K562 treated with DMSO at 1 percent for 12 hours (cell line): ENCODE measurements around the gene PABPC4L. TPM values are rescaled to one million over a fixed set of nuclear protein-coding genes. Genes with fewer than 3 reads are reported as not detected.

Experiments used
- total RNA-seq: library from RNA; unstranded; fragments of 300-600 nt; gene quantifications from 2 replicates; pipeline ENCODE4 v1.2.3, GENCODE V29; 2022; ENCODE audit not compliant: insufficient read depth

The PABPC4L gene
- total RNA-seq, result 0.83 TPM in 1 of 2 replicates, not detected in the other

DNA sequence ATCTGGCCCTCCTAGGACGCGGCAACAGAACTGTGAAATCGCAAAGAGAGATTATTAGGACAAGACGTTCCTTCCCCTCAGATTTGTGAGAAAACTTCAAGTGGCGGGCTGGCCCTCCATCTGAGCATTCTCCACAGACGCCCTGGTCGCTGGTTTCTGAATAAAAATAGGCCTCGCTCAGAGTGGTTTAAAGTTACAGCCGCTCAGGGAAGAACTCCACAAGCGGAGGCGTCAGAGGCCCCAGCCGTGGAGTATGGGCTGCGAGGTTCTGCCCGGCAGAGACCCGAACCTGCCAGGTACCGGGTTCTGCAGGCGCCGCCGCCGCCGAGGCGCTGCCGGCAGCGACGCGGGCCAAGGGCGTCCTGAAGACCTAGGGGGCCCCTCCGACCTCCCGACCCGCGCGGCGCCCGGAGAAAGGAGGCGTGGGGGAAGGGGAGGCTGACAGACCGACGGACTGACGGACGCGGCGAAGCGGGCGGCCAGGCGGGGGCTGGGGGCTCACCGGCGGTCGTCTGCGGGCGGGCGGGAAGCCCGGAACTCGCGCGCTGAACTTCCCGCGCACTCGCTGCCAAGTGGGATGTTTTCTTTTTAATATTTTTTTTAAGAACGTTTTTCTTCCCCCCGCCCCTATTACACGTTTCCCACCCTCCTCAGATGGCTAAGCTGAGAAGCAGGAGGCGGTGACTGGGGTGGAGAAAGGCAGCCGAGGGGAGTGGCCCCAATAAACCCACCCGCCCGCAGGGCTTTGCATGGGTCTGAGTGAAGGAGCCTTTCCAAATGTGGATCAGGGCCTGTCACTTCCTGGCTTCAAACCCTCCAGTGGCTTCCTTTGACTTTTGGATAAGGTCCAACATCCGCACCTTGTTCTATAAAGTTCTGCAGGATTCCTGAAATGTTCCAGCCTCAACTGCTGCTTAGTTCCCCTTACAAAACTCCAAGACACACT lies at the start of gene PABPC4L:
TSS of gene PABPC4L (minus strand) at position 574 of the 946 bp plus-strand sequence. CDS start 770 bp downstream, outside the sequence.

